Tibial nerve (tissue), 3 donors: Measurements from ENCODE around the gene FYB2.

Source experiments
- POLR2A ChIP-seq, 2 donors: fragments of 450-650 bp; IDR thresholded peaks; one replicate each; pipeline ENCODE4 v1.6.1; 2017; ENCODE audit warnings: antibody characterized with exemption in 2 of 2, mild to moderate bottlenecking in 2 of 2, moderate library complexity in 2 of 2
- TF ChIP-seq, protein P1 (sequence below), 5 experiments: fragments of 200-600 bp in 3 of 5; fragments of 450-650 bp in 2 of 5; sonication (generic) in 3 of 5; IDR thresholded peaks; one replicate each; pipeline ENCODE4 v1.5.1; 2016 to 2019; ENCODE audit warnings: antibody characterized with exemption in 5 of 5, mild to moderate bottlenecking in 3 of 5, moderate library complexity in 2 of 5

DNA sequence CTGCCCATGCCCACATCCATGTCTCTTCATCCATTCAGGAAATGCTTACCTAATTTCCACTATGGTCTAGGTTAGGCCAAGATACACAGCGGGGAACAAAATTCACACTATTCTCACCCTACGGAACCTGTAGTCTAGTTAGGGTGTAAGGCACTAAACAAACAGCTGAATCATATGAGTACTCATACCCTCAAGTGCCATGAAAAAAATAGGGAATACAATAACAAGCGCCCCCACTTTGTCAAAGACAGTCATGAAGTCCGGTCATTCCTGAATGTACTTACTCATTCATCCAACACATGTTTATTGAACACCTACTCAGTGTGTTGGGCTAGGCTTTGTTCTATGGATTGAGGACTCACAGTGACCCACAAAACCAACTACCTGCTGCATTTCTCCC lies 6.2 kb upstream of the FYB2 start:
- TF ChIP-seq POLR2A (IDR thresholded peaks at IDR 0.05) = no peak
- TF ChIP-seq, protein P1, sequence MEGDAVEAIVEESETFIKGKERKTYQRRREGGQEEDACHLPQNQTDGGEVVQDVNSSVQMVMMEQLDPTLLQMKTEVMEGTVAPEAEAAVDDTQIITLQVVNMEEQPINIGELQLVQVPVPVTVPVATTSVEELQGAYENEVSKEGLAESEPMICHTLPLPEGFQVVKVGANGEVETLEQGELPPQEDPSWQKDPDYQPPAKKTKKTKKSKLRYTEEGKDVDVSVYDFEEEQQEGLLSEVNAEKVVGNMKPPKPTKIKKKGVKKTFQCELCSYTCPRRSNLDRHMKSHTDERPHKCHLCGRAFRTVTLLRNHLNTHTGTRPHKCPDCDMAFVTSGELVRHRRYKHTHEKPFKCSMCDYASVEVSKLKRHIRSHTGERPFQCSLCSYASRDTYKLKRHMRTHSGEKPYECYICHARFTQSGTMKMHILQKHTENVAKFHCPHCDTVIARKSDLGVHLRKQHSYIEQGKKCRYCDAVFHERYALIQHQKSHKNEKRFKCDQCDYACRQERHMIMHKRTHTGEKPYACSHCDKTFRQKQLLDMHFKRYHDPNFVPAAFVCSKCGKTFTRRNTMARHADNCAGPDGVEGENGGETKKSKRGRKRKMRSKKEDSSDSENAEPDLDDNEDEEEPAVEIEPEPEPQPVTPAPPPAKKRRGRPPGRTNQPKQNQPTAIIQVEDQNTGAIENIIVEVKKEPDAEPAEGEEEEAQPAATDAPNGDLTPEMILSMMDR (IDR thresholded peaks at IDR 0.05) = no peak
